Activated CD8-positive, alpha-beta T cell treated with anti-CD3 and anti-CD28 coated beads for 36 hours (primary cell): Measurements from ENCODE around the gene RPL10A. TPM values are rescaled to one million over a fixed set of nuclear protein-coding genes. Genes with fewer than 3 reads are reported as not detected.

Source experiments
- ATAC-seq: fragments of 200-7000 bp; cut with Tn5 transposase; one replicate; pipeline ENCODE4 v1.10.0; 2021; ENCODE audit warnings: mild to moderate bottlenecking, moderate library complexity
- CTCF ChIA-PET: fragments of 350-600 bp; sonication (Branson Sonifier 250); formaldehyde crosslinking; loops from one replicate; lab custom pipeline; 2021; ENCODE audit warnings: antibody characterized with exemption; lab: Charles Lee
- POLR2A ChIA-PET: fragments of 350-600 bp; sonication (Branson Sonifier 250); formaldehyde crosslinking; loops from one replicate; lab custom pipeline; 2021; ENCODE audit warnings: antibody characterized with exemption; lab: Charles Lee
- DNase-seq: peaks from one replicate; pipeline ENCODE4 v3.0.0-alpha.2; 2020
- H3K27ac Mint-ChIP-seq: one replicate; pipeline ENCODE4 v1.8.0; 2021; ENCODE audit warnings: mild to moderate bottlenecking, mixed read lengths
- H3K27me3 Mint-ChIP-seq: one replicate; pipeline ENCODE4 v1.8.0; 2021; ENCODE audit warnings: mixed read lengths
- H3K36me3 Mint-ChIP-seq: one replicate; pipeline ENCODE4 v1.8.0; 2021; ENCODE audit warnings: low read depth, mixed read lengths
- H3K4me1 Mint-ChIP-seq: one replicate; pipeline ENCODE4 v1.8.0; 2021; ENCODE audit warnings: low read depth, mixed read lengths
- H3K4me3 Mint-ChIP-seq: one replicate; pipeline ENCODE4 v1.8.0; 2021; ENCODE audit warnings: mild to moderate bottlenecking, moderate library complexity, mixed read lengths
- H3K9me3 Mint-ChIP-seq: one replicate; pipeline ENCODE4 v1.8.0; 2021; ENCODE audit warnings: mixed read lengths
- intact Hi-C: fragments of 100-400 bp; cut with micrococcal nuclease; formaldehyde crosslinking; loops from one replicate; pipeline ENCODE4 v1.10.0; 2022
- total RNA-seq, 2 experiments: library from RNA; stranded (reverse); gene quantifications; one replicate each; pipeline ENCODE4 v1.2.3, GENCODE V29; 2021
- TF ChIP-seq, protein P1 (sequence below): fragments of 200-600 bp; IDR thresholded peaks from one replicate; pipeline ENCODE4 v1.8.0; 2022; ENCODE audit warnings: antibody characterized with exemption, mild to moderate bottlenecking

RPL10A gene
- total RNA-seq, 2 experiments from 2014 or later, result 2,322 to 2,393 TPM

DNA sequence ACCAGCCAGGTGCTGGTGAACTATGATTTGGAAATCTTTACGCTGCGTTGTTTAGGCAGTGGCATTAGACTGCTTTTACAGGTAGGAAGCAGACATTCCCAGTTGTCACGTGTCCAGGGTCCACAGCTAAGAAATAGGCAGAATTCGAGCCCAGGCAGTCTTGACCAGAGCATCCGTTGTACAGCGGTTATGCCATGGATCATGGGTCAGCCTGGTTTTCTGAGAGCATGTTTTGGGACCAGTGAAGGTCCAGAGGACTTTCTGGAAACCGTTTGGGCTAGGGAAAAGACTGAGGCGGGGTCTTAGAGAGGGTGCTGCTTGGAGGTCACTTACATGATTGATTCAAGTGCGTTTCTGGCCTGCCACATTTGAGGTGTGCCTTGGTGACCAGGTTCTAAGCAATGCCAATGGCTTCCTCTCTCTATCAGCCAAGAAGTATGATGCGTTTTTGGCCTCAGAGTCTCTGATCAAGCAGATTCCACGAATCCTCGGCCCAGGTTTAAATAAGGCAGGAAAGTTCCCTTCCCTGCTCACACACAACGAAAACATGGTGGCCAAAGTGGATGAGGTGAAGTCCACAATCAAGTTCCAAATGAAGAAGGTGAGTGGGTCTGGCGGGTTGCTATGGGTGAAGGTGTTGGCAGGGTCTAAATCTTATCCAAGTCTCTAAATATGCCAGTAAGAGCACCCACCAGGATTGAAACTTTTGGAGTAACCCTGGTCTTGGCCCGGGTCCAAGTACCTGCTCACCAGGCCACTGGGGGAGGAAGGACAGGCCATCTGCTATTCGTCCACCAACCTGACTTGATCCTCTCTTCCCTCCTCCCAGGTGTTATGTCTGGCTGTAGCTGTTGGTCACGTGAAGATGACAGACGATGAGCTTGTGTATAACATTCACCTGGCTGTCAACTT is 1.8 kb downstream of the RPL10A start:
- Mint-ChIP-seq H3K4me3 (peak overlapping the region; percentile 97), H3K27ac (peak overlapping the region; percentile 98), H3K36me3 (peaks cover 58% of the 10 kb centered on the region), H3K27me3 (no peaks in the 10 kb centered on the region), H3K9me3 (no peaks in the 10 kb centered on the region), H3K4me1 (peaks cover 40% of the 10 kb centered on the region)
- ATAC-seq (no peak), DNase-seq (no peak)
- intact Hi-C loops, result loop anchor here (5.0 kb wide), 1 partner anchor 173 kb away; the partner anchor contains the start of gene DEF6
- ChIA-PET CTCF (interaction anchor here (2.1 kb wide), 1 partner anchor 21 kb away, joined by 7 read pairs; no protein-coding TSS in a partner anchor), POLR2A (interaction anchor here (0.7 to 16.3 kb wide), 12 partner anchors 17 to 245 kb away, joined by 3 to 327 read pairs (median 15); partner anchors contain the start of genes DEF6, FANCE, PPARD and TEAD3)
- TF ChIP-seq, protein P1, sequence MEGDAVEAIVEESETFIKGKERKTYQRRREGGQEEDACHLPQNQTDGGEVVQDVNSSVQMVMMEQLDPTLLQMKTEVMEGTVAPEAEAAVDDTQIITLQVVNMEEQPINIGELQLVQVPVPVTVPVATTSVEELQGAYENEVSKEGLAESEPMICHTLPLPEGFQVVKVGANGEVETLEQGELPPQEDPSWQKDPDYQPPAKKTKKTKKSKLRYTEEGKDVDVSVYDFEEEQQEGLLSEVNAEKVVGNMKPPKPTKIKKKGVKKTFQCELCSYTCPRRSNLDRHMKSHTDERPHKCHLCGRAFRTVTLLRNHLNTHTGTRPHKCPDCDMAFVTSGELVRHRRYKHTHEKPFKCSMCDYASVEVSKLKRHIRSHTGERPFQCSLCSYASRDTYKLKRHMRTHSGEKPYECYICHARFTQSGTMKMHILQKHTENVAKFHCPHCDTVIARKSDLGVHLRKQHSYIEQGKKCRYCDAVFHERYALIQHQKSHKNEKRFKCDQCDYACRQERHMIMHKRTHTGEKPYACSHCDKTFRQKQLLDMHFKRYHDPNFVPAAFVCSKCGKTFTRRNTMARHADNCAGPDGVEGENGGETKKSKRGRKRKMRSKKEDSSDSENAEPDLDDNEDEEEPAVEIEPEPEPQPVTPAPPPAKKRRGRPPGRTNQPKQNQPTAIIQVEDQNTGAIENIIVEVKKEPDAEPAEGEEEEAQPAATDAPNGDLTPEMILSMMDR, result no peak

DNA sequence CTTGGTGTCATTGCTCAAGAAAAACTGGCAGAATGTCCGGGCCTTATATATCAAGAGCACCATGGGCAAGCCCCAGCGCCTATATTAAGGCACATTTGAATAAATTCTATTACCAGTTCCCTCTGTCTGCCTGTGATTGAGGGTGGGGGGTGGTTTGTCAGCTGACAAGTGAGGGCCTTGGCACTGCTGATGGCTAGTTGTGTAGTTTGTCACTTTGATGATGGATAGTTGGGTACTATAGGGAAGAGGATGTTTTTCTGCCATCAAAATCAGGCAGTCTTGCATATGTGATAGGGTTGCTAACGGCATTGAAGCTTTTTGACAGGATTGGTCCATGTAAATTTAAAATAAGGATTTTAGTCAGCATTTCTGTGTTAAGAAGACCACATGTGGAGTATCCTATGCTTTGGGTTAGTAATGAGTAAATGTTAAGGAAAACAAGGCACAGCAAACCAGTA is 2.5 kb downstream of the RPL10A start:
- intact Hi-C loops, result no loop called here
- peaks cover 40% of the 10 kb centered on the region for H3K4me1 Mint-ChIP-seq
- ChIA-PET POLR2A (interaction anchor here (0.6 to 16.3 kb wide), 13 partner anchors 17 to 191 kb away, joined by 3 to 327 read pairs (median 4); partner anchors contain the start of genes DEF6, FANCE, PPARD and TEAD3), CTCF (interaction anchor here (0.6 to 2.1 kb wide), 2 partner anchors 21 to 213 kb away, joined by 3 to 7 read pairs; no protein-coding TSS in a partner anchor)
- TF ChIP-seq, protein P1, result no peak
- H3K36me3 Mint-ChIP-seq, result peaks cover 58% of the 10 kb centered on the region
- H3K27ac Mint-ChIP-seq, result peak overlapping the region; percentile 98
- no peaks in the 10 kb centered on the region for H3K27me3 Mint-ChIP-seq
- DNase-seq, result no peak
- ATAC-seq, result no peak
- no peaks in the 10 kb centered on the region for H3K9me3 Mint-ChIP-seq
- H3K4me3 Mint-ChIP-seq, result peak overlapping the region; percentile 97

DNA sequence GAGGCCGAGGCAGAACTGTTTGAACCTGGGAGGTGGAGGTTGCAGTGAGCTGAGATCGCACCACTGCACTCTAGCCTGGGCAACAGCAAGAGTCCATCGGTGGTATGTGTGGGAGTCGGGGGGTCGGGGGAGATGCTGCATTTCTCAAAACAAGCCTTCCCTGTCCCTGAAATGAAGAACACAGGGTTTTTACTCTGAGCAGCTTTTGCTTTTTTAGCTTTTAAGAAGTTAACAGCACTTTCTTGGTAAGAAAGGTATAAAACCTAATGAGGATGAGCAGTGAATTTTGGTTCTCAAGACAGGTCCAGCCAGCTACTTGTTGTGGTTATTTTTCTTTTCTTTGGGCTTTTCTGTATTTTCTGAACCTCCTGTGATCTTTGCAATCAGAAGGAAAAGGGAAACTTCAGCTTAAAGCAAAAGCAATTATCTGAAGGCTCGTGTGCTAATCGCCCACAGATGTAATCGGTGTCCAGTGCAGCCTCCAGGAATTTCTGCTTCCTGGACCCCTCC is 3.7 kb downstream of the RPL10A start:
- POLR2A ChIA-PET, result interaction anchor here (0.7 to 16.3 kb wide), 14 partner anchors 16 to 217 kb away, joined by 3 to 327 read pairs (median 4); partner anchors contain the start of genes DEF6, FANCE, FKBP5 and PPARD
- intact Hi-C loops, result no loop called here
- no peak for DNase-seq
- Mint-ChIP-seq H3K27me3 (no peaks in the 10 kb centered on the region), H3K27ac (peak overlapping the region; percentile 98), H3K36me3 (peaks cover 53% of the 10 kb centered on the region), H3K9me3 (no peaks in the 10 kb centered on the region), H3K4me1 (peaks cover 40% of the 10 kb centered on the region), H3K4me3 (peak overlapping the region; percentile 97)
- CTCF ChIA-PET, result interaction anchor here (0.9 to 1.2 kb wide), 4 partner anchors 80 to 178 kb away, joined by 3 to 6 read pairs (median 4); partner anchors contain the start of gene PPARD
- no peak for ATAC-seq
- TF ChIP-seq, protein P1, result no peak

DNA sequence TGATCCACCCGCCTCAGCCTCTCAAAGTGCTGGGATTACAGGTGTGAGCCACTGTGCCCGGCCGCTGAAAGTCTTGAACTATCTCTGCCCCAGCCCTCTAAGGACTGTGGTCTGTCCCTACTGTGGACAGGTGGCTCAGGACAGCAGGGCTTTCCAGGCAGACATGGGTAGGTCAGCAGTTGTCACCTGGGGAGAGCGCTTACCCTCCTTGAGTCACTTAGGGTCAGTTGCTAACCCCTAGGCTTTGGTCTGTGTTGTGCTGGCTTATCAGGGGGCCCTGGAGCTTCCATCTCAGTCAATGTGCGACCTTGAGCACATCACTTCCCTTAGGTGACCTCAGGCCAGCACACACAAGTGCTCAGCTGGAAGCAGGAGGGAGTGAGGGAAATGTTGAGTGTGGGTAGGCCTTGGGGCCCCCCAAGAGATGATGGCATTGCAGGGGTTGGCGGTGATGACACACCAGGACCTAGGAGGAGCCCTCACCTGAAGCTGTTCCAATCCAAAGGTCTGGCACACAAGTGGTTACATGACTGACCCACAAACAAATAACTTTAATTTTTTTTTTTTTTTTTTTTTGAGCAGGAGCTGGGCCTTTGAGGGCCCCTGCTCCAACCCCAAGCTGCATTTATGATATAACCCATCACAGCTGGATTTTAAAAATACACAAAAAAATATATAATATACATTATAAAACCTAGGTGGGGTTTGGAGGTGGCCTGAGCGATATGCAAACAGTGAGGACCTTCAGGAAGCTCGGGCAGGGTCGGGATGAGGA is 5.1 kb downstream of the RPL10A start:
- Mint-ChIP-seq H3K27ac (peak overlapping the region; percentile 70), H3K27me3 (no peaks in the 10 kb centered on the region), H3K36me3 (peaks cover 48% of the 10 kb centered on the region), H3K4me3 (no peak overlapping the region), H3K4me1 (peaks cover 34% of the 10 kb centered on the region), H3K9me3 (no peaks in the 10 kb centered on the region)
- intact Hi-C loops, result no loop called here
- TF ChIP-seq, protein P1, result no peak
- DNase-seq (peak; percentile 41), ATAC-seq (peak; percentile 12)
- ChIA-PET POLR2A (interaction anchor here (0.6 to 16.3 kb wide), 12 partner anchors 14 to 253 kb away, joined by 3 to 327 read pairs (median 4); partner anchors contain the start of genes DEF6, FANCE, PPARD and TEAD3), CTCF (interaction anchor here (1.7 kb wide), 1 partner anchor 10 kb away, joined by 5 read pairs; no protein-coding TSS in a partner anchor)
